ENCODE results near the gene EMP3. TPM values are rescaled to one million over a fixed set of nuclear protein-coding genes. Genes with fewer than 3 reads are reported as not detected.

Gene EMP3
- total RNA-seq, 3 donors from 2014 or later (not counting 1 experiment from before 2014, with no cell fraction given) = 284 to 342 (median 334) TPM

GRCh38 chr19:48284896-48285295 lies 40.5 kb upstream of the EMP3 start:
- DNase-seq = no peak
- no peaks in the 10 kb centered on the region for H3K4me1 ChIP-seq (ENCODE audit: control insufficient read depth, insufficient read depth, low read length)
- no peaks in the 10 kb centered on the region for H3K36me3 ChIP-seq (ENCODE audit: control insufficient read depth, insufficient read depth, low read length)
- ATAC-seq = no peak
- H3K27ac ChIP-seq (ENCODE audit: low read length) = no peak overlapping the region
- H3K27me3 ChIP-seq (ENCODE audit: control insufficient read depth, insufficient read depth, low read length) = no peaks in the 10 kb centered on the region
- Mint-ChIP-seq H3K36me3 (no peaks in the 10 kb centered on the region), H3K4me1 (no peaks in the 10 kb centered on the region), H3K27ac (no peak overlapping the region), H3K9me3 (no peaks in the 10 kb centered on the region), H3K27me3 (ENCODE audit: low read depth in 2 of 2) (no peaks in the 10 kb centered on the region), H3K4me3 (no peak overlapping the region)
- WGBS (ENCODE audit: insufficient coverage) = 86% methylated on average over 4 of the region's 4 CpGs
- peaks cover 2% of the 10 kb centered on the region for H3K9me3 ChIP-seq (ENCODE audit: control insufficient read depth, insufficient read depth, low read length)
- TF ChIP-seq CTCF (IDR thresholded peaks at IDR 0.05) = no peak
- intact Hi-C loops (cut with micrococcal nuclease) = no loop called here
- H3K4me3 ChIP-seq (ENCODE audit: low read length) = no peak overlapping the region

DNA sequence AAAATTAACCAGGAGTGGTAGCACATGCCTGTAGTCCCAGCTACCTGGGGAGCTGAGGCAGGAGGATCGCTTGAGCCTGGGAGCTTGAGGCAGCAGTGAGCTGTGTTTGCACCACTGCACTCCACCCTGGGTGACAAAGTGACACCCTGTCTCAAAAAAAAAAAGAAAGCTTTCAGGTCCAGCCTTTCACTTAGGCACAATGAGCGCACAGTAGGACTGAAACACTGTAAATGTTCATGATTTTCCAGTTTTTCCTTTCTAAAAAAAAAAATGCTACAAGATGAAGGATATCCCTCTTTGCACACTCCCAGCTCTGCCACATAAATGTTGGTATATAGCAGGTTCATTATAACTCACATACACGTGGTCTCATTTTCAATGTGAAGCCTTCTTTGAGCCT lies 37.6 kb upstream of the EMP3 start:
- Histone ChIP-seq H3K4me1 (ENCODE audit: control insufficient read depth, insufficient read depth, low read length) (peaks cover 11% of the 10 kb centered on the region), H3K4me3 (ENCODE audit: low read length) (no peak overlapping the region), H3K9me3 (ENCODE audit: control insufficient read depth, insufficient read depth, low read length) (peaks cover 2% of the 10 kb centered on the region), H3K36me3 (ENCODE audit: control insufficient read depth, insufficient read depth, low read length) (no peaks in the 10 kb centered on the region), H3K27me3 (ENCODE audit: control insufficient read depth, insufficient read depth, low read length) (peaks cover 3% of the 10 kb centered on the region), H3K27ac (ENCODE audit: low read length) (no peak overlapping the region)
- no peak for ATAC-seq
- Mint-ChIP-seq H3K9me3 (no peaks in the 10 kb centered on the region), H3K4me1 (peaks cover 6 to 7% of the 10 kb centered on the region in 2 donors), H3K27ac (no peak overlapping the region), H3K36me3 (no peaks in the 10 kb centered on the region), H3K27me3 (ENCODE audit: low read depth in 2 of 2) (peaks cover 0 to 3% of the 10 kb centered on the region in 2 donors), H3K4me3 (no peak overlapping the region)
- 88% methylated on average over 3 of the region's 3 CpGs for WGBS (ENCODE audit: insufficient coverage)
- TF ChIP-seq CTCF (IDR thresholded peaks at IDR 0.05) = no peak
- DNase-seq = no peak
- intact Hi-C loops (cut with micrococcal nuclease) = no loop called here

GRCh38 chr19:48290401-48290770 lies 35.0 kb upstream of the EMP3 start:
- no peaks in the 10 kb centered on the region for H3K36me3 ChIP-seq (ENCODE audit: control insufficient read depth, insufficient read depth, low read length)
- ATAC-seq (no peak), DNase-seq (no peak)
- Mint-ChIP-seq H3K27me3 (ENCODE audit: low read depth in 2 of 2) (peaks cover 0 to 3% of the 10 kb centered on the region in 2 donors), H3K4me3 (no peak overlapping the region), H3K9me3 (no peaks in the 10 kb centered on the region), H3K27ac (no peak overlapping the region), H3K4me1 (peaks cover 6 to 7% of the 10 kb centered on the region in 2 donors), H3K36me3 (no peaks in the 10 kb centered on the region)
- H3K27ac ChIP-seq (ENCODE audit: low read length) = no peak overlapping the region
- H3K9me3 ChIP-seq (ENCODE audit: control insufficient read depth, insufficient read depth, low read length) = no peaks in the 10 kb centered on the region
- no peak overlapping the region for H3K4me3 ChIP-seq (ENCODE audit: low read length)
- H3K4me1 ChIP-seq (ENCODE audit: control insufficient read depth, insufficient read depth, low read length) = peaks cover 11% of the 10 kb centered on the region
- intact Hi-C loops (cut with micrococcal nuclease) = no loop called here
- 44% methylated on average over 9 of the region's 10 CpGs for WGBS (ENCODE audit: insufficient coverage)
- peaks cover 3% of the 10 kb centered on the region for H3K27me3 ChIP-seq (ENCODE audit: control insufficient read depth, insufficient read depth, low read length)
- TF ChIP-seq CTCF (IDR thresholded peaks at IDR 0.05) = no peak

DNA sequence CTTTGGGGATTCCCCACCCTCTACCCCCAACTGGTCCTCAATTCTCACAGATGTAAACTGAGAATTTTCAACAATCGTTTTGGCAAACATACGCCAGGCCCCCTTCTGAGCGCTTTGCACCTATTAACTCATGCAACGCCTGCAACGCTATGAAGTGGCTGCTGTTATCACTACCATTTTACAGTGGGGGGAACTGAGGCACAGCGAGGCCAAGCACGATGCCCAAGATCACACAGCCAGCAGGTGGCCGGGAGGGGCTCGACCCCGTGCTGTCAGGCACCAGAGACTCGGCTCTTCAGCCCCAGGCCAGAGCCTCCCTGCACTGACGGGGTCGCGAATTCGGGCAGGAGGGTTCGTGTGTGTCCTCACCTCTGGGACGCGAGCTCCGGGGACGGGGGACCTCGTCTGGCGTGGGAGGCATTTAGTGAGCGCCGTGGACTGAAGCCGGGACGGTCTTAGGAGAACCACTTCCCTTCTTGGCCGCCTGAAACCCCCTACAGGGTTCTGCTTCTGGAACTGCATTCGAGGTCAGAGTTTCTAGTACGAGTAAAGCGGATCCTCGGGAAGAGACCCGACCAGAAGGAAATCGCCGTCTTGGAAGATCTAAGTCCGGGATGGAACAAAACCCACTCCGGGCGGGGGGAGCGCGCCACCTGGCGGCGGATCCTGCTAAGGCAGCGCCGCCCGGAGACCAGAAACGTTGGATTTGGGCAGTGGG lies 34.4 kb upstream of the EMP3 start:
- peaks cover 0 to 3% of the 10 kb centered on the region in 2 donors for H3K27me3 Mint-ChIP-seq (ENCODE audit: low read depth in 2 of 2)
- peak; percentile 57 to 78 (median 77) for ATAC-seq
- peak overlapping the region; percentile 74 for H3K4me3 Mint-ChIP-seq
- TF ChIP-seq CTCF (IDR thresholded peaks at IDR 0.05) = peak; percentile 98
- WGBS (ENCODE audit: insufficient coverage) = 4% methylated on average over 45 of the region's 45 CpGs
- peaks cover 6 to 7% of the 10 kb centered on the region in 2 donors for H3K4me1 Mint-ChIP-seq
- DNase-seq = peak; percentile 64 to 77
- intact Hi-C loops (cut with micrococcal nuclease) = loop anchor here (1.0 kb wide), 1 partner anchor 24 kb away; no protein-coding TSS in a partner anchor
- peaks cover 3% of the 10 kb centered on the region for H3K27me3 ChIP-seq (ENCODE audit: control insufficient read depth, insufficient read depth, low read length)
- no peaks in the 10 kb centered on the region for H3K36me3 Mint-ChIP-seq
- no peaks in the 10 kb centered on the region for H3K9me3 ChIP-seq (ENCODE audit: control insufficient read depth, insufficient read depth, low read length)
- H3K4me3 ChIP-seq (ENCODE audit: low read length) = peak overlapping the region; percentile 47
- H3K27ac ChIP-seq (ENCODE audit: low read length) = no peak overlapping the region
- no peaks in the 10 kb centered on the region for H3K9me3 Mint-ChIP-seq
- H3K4me1 ChIP-seq (ENCODE audit: control insufficient read depth, insufficient read depth, low read length) = peaks cover 11% of the 10 kb centered on the region
- H3K36me3 ChIP-seq (ENCODE audit: control insufficient read depth, insufficient read depth, low read length) = no peaks in the 10 kb centered on the region
- H3K27ac Mint-ChIP-seq = no peak overlapping the region
